HUES48 (cell line): ENCODE measurements around the gene SLC13A1.

Experiments used
- H3K27ac ChIP-seq: one replicate; pipeline ENCODE4 v1.7.0; 2013; ENCODE audit warnings: low read depth, low read length, inconsistent platforms
- H3K27me3 ChIP-seq: 2 replicates; pipeline ENCODE4 v1.6.1; 2013; ENCODE audit warnings: mild to moderate bottlenecking, low read length; ENCODE audit not compliant: control insufficient read depth, insufficient read depth
- H3K36me3 ChIP-seq: 2 replicates; pipeline ENCODE4 v1.6.1; 2013; ENCODE audit warnings: low read length; ENCODE audit not compliant: control insufficient read depth, insufficient read depth
- H3K4me1 ChIP-seq: 2 replicates; pipeline ENCODE4 v1.6.1; 2013; ENCODE audit warnings: mild to moderate bottlenecking, low read length; ENCODE audit not compliant: control insufficient read depth, insufficient read depth
- H3K4me3 ChIP-seq: 2 replicates; pipeline ENCODE4 v1.5.1; 2013; ENCODE audit warnings: mild to moderate bottlenecking, low read depth, low read length
- H3K9ac ChIP-seq: 2 replicates; pipeline ENCODE4 v1.6.1; 2013; ENCODE audit warnings: mild to moderate bottlenecking, low read depth, low read length, moderate library complexity
- H3K9me3 ChIP-seq: 2 replicates; pipeline ENCODE4 v1.6.1; 2013; ENCODE audit warnings: low read length; ENCODE audit not compliant: control insufficient read depth, insufficient read depth

The SLC13A1 gene

DNA sequence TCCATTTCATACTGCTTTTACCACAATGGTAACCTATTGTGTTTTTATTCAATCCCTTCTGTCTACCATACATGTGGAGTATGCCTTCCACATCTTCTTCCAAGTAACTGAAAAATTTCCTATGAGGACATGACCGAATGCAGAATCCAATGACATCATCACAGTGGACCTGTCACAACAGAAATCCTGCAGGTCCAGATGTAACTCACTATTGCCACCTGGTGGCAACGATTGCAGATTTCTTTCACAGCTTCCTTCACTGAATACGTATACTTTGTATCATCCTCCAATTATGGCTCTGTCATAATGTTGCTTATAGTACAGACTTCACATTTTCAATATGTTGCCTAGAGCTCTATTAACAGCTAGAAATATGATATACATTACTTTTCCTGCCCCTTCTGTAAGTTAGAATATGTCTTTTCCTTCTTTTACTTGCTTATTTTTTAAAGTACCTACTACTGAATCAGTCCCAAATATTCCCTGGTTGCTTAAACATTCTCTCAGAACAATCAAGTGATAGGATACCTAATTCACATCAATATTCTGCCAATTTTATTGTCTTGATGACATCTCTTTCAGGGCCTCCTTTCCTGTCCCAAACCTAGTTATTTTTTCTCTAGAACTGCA lies 45.4 kb downstream of the SLC13A1 start:
- no peak overlapping the region for H3K27ac ChIP-seq
- no peaks in the 10 kb centered on the region for H3K27me3 ChIP-seq
- no peak overlapping the region for H3K9ac ChIP-seq
- no peaks in the 10 kb centered on the region for H3K4me1 ChIP-seq
- H3K4me3 ChIP-seq = no peak overlapping the region
- H3K36me3 ChIP-seq = no peaks in the 10 kb centered on the region
- H3K9me3 ChIP-seq = no peaks in the 10 kb centered on the region

GRCh38 chr7:123151443-123151842 lies 48.3 kb downstream of the SLC13A1 start:
- Histone ChIP-seq H3K36me3 (no peaks in the 10 kb centered on the region), H3K27ac (no peak overlapping the region), H3K9me3 (no peaks in the 10 kb centered on the region), H3K4me1 (no peaks in the 10 kb centered on the region), H3K9ac (no peak overlapping the region), H3K4me3 (no peak overlapping the region), H3K27me3 (no peaks in the 10 kb centered on the region)

GRCh38 chr7:123148813-123149212 lies 51.0 kb downstream of the SLC13A1 start:
- no peaks in the 10 kb centered on the region for H3K9me3 ChIP-seq
- H3K4me1 ChIP-seq = no peaks in the 10 kb centered on the region
- no peak overlapping the region for H3K27ac ChIP-seq
- no peak overlapping the region for H3K9ac ChIP-seq
- no peaks in the 10 kb centered on the region for H3K27me3 ChIP-seq
- no peak overlapping the region for H3K4me3 ChIP-seq
- H3K36me3 ChIP-seq = no peaks in the 10 kb centered on the region

- Histone ChIP-seq H3K9me3 (no peaks in the 10 kb centered on the region), H3K27me3 (no peaks in the 10 kb centered on the region), H3K9ac (no peak overlapping the region), H3K4me1 (no peaks in the 10 kb centered on the region), H3K36me3 (no peaks in the 10 kb centered on the region), H3K4me3 (no peak overlapping the region), H3K27ac (no peak overlapping the region)
These were observed 56.3 kb downstream of the SLC13A1 start for GRCh38 chr7:123143252-123144006.

DNA sequence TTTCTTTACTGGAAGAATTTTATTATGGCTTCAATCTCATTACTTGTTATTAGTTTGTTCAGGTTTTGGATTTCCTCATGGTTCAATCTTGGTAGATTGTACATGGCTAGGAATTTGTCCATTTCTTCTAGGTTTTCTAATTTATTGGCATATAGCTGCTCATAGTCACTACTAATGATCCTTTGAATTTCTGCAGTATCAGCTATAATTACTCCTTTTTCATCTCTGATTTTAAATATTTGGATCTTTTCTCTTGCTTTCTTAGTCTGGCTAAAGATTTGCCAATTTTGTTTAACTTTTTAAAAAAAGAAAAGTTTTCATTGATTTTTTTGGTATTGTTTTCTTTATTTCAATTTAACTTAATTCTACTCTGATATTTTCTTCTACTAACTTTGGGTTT lies 59.2 kb downstream of the SLC13A1 start:
- H3K9me3 ChIP-seq = no peaks in the 10 kb centered on the region
- H3K27me3 ChIP-seq = no peaks in the 10 kb centered on the region
- H3K27ac ChIP-seq = no peak overlapping the region
- no peaks in the 10 kb centered on the region for H3K4me1 ChIP-seq
- H3K9ac ChIP-seq = no peak overlapping the region
- H3K36me3 ChIP-seq = no peaks in the 10 kb centered on the region
- no peak overlapping the region for H3K4me3 ChIP-seq

DNA sequence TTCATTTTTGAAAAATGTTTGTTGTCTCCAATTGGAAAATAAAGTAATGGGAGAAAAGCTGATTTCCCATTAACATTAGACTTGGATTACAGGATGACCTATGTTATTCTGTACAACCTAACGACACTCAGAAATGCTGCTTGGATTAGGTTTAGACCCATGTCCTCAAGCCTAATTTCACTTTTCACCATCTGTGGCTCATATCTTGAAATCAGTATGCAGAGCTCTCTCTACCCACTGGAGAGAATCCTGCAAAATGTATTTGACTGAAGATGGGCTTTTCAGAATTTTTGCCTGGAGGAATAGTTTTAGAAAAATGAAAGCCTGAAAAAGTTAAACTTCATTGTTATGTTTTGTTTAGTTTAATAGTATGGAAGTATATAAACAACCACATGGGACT lies 63.8 kb downstream of the SLC13A1 start:
- no peaks in the 10 kb centered on the region for H3K9me3 ChIP-seq
- no peak overlapping the region for H3K27ac ChIP-seq
- no peaks in the 10 kb centered on the region for H3K36me3 ChIP-seq
- no peak overlapping the region for H3K4me3 ChIP-seq
- no peak overlapping the region for H3K9ac ChIP-seq
- no peaks in the 10 kb centered on the region for H3K27me3 ChIP-seq
- no peaks in the 10 kb centered on the region for H3K4me1 ChIP-seq

DNA sequence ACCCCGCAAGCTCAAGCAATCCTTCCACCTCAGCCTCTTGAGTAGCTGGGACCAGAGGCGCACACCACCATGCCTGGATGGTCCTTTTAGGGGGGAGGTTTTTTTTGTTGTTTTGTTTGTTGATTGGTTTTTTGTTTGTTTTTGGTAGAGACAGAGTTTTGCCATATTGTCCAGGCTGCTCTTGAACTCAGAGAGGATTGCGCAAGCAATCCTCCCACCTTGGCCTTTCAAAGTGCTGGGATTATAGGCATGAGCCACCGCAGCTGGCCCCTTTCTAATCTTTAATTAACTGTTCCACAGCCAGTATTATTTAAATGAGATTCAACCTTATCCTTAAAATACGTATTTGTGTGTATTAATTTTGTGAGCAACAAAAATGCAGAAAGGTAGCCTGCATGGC lies 65.8 kb downstream of the SLC13A1 start:
- no peak overlapping the region for H3K9ac ChIP-seq
- no peak overlapping the region for H3K27ac ChIP-seq

DNA sequence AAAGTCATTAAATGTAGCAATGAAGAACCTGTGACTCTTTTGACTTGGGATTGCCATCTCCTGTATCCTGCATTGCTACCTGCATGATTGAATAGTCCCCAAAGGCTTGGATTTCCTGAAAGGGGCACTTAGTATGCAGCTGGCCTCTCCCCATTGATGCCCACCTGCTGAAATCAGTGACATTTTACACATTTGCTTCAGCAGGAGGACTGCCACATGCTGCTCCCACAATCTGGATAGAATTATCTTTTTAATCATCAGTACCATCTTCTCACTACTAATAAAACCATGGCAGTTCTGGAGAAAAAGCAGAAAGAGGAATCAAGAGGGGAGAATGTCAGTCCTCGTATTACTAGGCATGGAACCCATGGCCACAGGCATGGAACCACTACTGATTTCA lies 67.8 kb downstream of the SLC13A1 start:
- no peaks in the 10 kb centered on the region for H3K36me3 ChIP-seq
- no peaks in the 10 kb centered on the region for H3K9me3 ChIP-seq
- no peak overlapping the region for H3K4me3 ChIP-seq
- H3K9ac ChIP-seq = no peak overlapping the region
- no peak overlapping the region for H3K27ac ChIP-seq
- no peaks in the 10 kb centered on the region for H3K27me3 ChIP-seq
- H3K4me1 ChIP-seq = no peaks in the 10 kb centered on the region

More for the DNA sequence above, 65.8 kb downstream of the SLC13A1 start:
- H3K27me3 ChIP-seq = no peaks in the 10 kb centered on the region
- H3K4me1 ChIP-seq = no peaks in the 10 kb centered on the region
- H3K36me3 ChIP-seq = no peaks in the 10 kb centered on the region
- no peaks in the 10 kb centered on the region for H3K9me3 ChIP-seq
- no peak overlapping the region for H3K4me3 ChIP-seq

DNA sequence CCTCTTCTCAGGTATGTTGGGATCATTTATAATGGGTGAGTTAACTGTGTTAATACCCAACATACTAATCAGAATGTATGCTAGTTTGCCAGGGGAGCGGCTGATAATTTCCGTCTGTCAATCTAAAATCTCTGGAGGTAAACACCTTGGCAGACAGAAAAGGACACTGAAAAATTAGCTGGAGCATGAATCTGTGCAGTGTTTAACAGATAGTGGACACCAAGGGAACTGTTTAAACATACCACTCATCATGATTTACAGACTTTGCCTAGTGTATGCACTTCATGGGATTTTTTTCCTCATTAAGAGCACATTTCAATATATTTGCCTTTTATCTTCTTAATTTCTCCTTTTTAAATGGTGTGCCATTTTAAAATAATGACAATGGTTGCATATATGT lies 68.2 kb downstream of the SLC13A1 start:
- no peaks in the 10 kb centered on the region for H3K9me3 ChIP-seq
- H3K36me3 ChIP-seq = no peaks in the 10 kb centered on the region
- no peak overlapping the region for H3K4me3 ChIP-seq
- no peak overlapping the region for H3K27ac ChIP-seq
- no peaks in the 10 kb centered on the region for H3K4me1 ChIP-seq
- H3K9ac ChIP-seq = no peak overlapping the region
- no peaks in the 10 kb centered on the region for H3K27me3 ChIP-seq

- Histone ChIP-seq H3K9me3 (no peaks in the 10 kb centered on the region), H3K27ac (no peak overlapping the region), H3K27me3 (no peaks in the 10 kb centered on the region), H3K36me3 (no peaks in the 10 kb centered on the region), H3K4me1 (no peaks in the 10 kb centered on the region), H3K9ac (no peak overlapping the region), H3K4me3 (no peak overlapping the region)
These were observed 68.6 kb downstream of the SLC13A1 start for GRCh38 chr7:123131140-123131539.

DNA sequence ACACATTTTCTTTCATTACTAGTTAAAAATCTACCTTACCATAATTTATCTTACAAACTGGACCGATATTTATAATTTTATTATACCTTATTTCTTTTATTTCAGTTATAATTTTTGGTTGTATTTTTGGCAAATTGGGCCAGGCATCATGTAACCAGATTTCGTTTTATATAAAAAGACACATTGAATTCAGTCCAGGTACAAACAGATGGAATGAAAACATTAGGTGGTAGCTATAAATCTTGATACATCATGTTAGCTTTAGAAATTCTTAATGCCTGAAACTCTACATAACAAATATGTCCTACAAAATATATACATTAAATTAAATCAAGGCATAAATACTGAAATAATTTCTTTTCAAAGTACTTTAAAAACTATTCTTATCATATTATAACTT lies 73.1 kb downstream of the SLC13A1 start:
- H3K4me1 ChIP-seq = no peaks in the 10 kb centered on the region
- no peaks in the 10 kb centered on the region for H3K36me3 ChIP-seq
- no peak overlapping the region for H3K4me3 ChIP-seq
- no peaks in the 10 kb centered on the region for H3K27me3 ChIP-seq
- H3K9ac ChIP-seq = no peak overlapping the region
- no peak overlapping the region for H3K27ac ChIP-seq
- no peaks in the 10 kb centered on the region for H3K9me3 ChIP-seq
